ENCODE measurements around the gene KLK13.

DNA sequence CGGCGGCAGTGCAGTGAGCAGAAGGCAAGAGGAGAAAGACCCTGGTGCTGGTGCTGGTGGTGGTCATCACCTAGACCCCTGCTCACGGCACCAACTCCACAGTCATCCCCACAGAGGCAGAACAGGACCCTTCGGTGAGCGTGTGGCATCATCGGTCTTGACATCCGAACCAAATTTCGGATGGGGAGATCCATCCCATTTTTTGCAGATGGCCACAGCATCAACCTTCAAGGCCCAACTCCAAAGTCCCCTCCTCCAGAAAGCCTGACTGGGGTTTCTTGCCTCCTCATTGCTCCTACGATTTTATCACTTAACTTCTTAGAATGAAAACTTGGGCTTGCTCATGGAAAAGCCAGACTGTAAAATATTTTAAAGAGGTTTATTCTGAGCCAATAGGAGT is 21.4 kb downstream of the KLK13 start:
- no peak for TF ChIP-seq POLR2A (IDR thresholded peaks at IDR 0.05)
- TF ChIP-seq, protein P1, sequence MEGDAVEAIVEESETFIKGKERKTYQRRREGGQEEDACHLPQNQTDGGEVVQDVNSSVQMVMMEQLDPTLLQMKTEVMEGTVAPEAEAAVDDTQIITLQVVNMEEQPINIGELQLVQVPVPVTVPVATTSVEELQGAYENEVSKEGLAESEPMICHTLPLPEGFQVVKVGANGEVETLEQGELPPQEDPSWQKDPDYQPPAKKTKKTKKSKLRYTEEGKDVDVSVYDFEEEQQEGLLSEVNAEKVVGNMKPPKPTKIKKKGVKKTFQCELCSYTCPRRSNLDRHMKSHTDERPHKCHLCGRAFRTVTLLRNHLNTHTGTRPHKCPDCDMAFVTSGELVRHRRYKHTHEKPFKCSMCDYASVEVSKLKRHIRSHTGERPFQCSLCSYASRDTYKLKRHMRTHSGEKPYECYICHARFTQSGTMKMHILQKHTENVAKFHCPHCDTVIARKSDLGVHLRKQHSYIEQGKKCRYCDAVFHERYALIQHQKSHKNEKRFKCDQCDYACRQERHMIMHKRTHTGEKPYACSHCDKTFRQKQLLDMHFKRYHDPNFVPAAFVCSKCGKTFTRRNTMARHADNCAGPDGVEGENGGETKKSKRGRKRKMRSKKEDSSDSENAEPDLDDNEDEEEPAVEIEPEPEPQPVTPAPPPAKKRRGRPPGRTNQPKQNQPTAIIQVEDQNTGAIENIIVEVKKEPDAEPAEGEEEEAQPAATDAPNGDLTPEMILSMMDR (IDR thresholded peaks at IDR 0.05), result no peak
